ENCODE measurements around the gene RAP1GDS1. TPM values are rescaled to one million over a fixed set of nuclear protein-coding genes. Genes with fewer than 3 reads are reported as not detected.
A peak's percentile ranks its signal among the peaks of the same experiment; 100 is the strongest.
"Not testable (repeated sequence)": the region's sequence is repeated elsewhere in the genome, so short reads cannot be mapped to it uniquely, and the experiment has no call there.

Gene RAP1GDS1
- total and polyA plus RNA-seq, 4 experiments from 2014 or later = 36.7 to 48.3 (median 43.8) TPM

- H3K9me3 ChIP-seq (ENCODE audit: control insufficient read depth in 1 of 2, low read length in 2 of 2); H3K27ac ChIP-seq (ENCODE audit: low read depth, low read length); H3K27me3 ChIP-seq (ENCODE audit: insufficient read depth, low read length); H3K4me3 ChIP-seq (ENCODE audit: low read length in 2 of 2); H3K36me3 Mint-ChIP-seq; H3K9me3 Mint-ChIP-seq; H3K27me3 Mint-ChIP-seq; H3K36me3 ChIP-seq (ENCODE audit: insufficient read depth, low read length): not testable (repeated sequence)
- peak in 4 of 5 donors; percentile 25 to 38 (median 31) for DNase-seq
- Mint-ChIP-seq H3K4me1 (peaks cover 37 to 60% (median 45%) of the 10 kb centered on the region in 4 donors), H3K4me3 (peak overlapping the region; percentile 39 to 76 (median 64)), H3K27ac (peak overlapping the region; percentile 47 to 84 (median 62))
- intact Hi-C loops (cut with micrococcal nuclease) = loop anchor here (2.0 kb wide), 1 partner anchor 28 kb away; the partner anchor contains the start of gene RAP1GDS1
- POLR2A ChIA-PET (ENCODE audit: partially characterized antibody) = interaction anchor here (0.9 to 3.0 kb wide), 2 partner anchors 27 to 28 kb away, joined by 3 to 17 read pairs; partner anchors contain the start of gene RAP1GDS1
- CTCF ChIA-PET (ENCODE audit: partially characterized antibody) = interaction anchor here (1.9 kb wide), 1 partner anchor 27 kb away, joined by 6 read pairs; the partner anchor contains the start of gene RAP1GDS1
- peaks cover 42% of the 10 kb centered on the region for H3K4me1 ChIP-seq (ENCODE audit: insufficient read depth, low read length)
Observed at GRCh38 chr4:98288671-98289070, 27.5 kb downstream of the RAP1GDS1 start.

- Histone ChIP-seq H3K27me3 (ENCODE audit: insufficient read depth, low read length) (no peaks in the 10 kb centered on the region), H3K4me1 (ENCODE audit: insufficient read depth, low read length) (peaks cover 36% of the 10 kb centered on the region), H3K4me3 (ENCODE audit: low read length in 2 of 2) (no peak overlapping the region), H3K27ac (ENCODE audit: low read depth, low read length) (no peak overlapping the region), H3K9me3 (ENCODE audit: control insufficient read depth in 1 of 2, low read length in 2 of 2) (no peaks in the 10 kb centered on the region), H3K36me3 (ENCODE audit: insufficient read depth, low read length) (no peaks in the 10 kb centered on the region)
- POLR2A ChIA-PET (ENCODE audit: partially characterized antibody) = interaction anchor here (0.9 to 3.0 kb wide), 3 partner anchors 27 to 147 kb away, joined by 3 to 17 read pairs (median 3); partner anchors contain the start of genes RAP1GDS1 and STPG2
- CTCF ChIA-PET (ENCODE audit: partially characterized antibody) = interaction anchor here (0.7 to 1.9 kb wide), 2 partner anchors 28 to 146 kb away, joined by 3 to 6 read pairs; partner anchors contain the start of genes RAP1GDS1 and STPG2
- H3K36me3 Mint-ChIP-seq = peaks cover 10 to 12% of the 10 kb centered on the region in 2 donors
- H3K4me3 Mint-ChIP-seq = peak overlapping the region in 6 of 8 donors; percentile 31 to 65 (median 58)
- H3K27ac Mint-ChIP-seq = peak overlapping the region; percentile 53 to 90 (median 77)
- no peaks in the 10 kb centered on the region for H3K27me3 Mint-ChIP-seq
- peaks cover 35 to 62% (median 46%) of the 10 kb centered on the region in 4 donors for H3K4me1 Mint-ChIP-seq
- peaks cover 0 to 2% (median 0%) of the 10 kb centered on the region in 8 donors for H3K9me3 Mint-ChIP-seq
- DNase-seq = peak in 1 of 5 donors; percentile 6
- intact Hi-C loops (cut with micrococcal nuclease) = loop anchor here (2.0 kb wide), 1 partner anchor 29 kb away; the partner anchor contains the start of gene RAP1GDS1
Observed at GRCh38 chr4:98289375-98289774, 28.2 kb downstream of the RAP1GDS1 start.

GRCh38 chr4:98290511-98290910, 29.3 kb downstream of the RAP1GDS1 start:
- DNase-seq = no peak
- intact Hi-C loops (cut with micrococcal nuclease) = no loop called here
- ChIA-PET CTCF (ENCODE audit: partially characterized antibody) (interaction anchor here (1.9 kb wide), 1 partner anchor 29 kb away, joined by 6 read pairs; the partner anchor contains the start of gene RAP1GDS1), POLR2A (ENCODE audit: partially characterized antibody) (interaction anchor here (0.8 to 3.0 kb wide), 2 partner anchors 29 to 638 kb away, joined by 4 to 17 read pairs; partner anchors contain the start of genes EIF4E and RAP1GDS1)
- H3K27me3 ChIP-seq (ENCODE audit: insufficient read depth, low read length) = no peaks in the 10 kb centered on the region
- Mint-ChIP-seq H3K4me1 (peaks cover 30 to 58% (median 45%) of the 10 kb centered on the region in 4 donors), H3K27ac (peak overlapping the region in 5 of 7 donors; percentile 3 to 73 (median 10)), H3K9me3 (peaks cover 0 to 2% (median 0%) of the 10 kb centered on the region in 8 donors), H3K4me3 (peak overlapping the region in 3 of 8 donors; percentile 2 to 27 (median 20)), H3K27me3 (no peaks in the 10 kb centered on the region), H3K36me3 (peaks cover 16 to 21% of the 10 kb centered on the region in 2 donors)
- H3K4me1 ChIP-seq (ENCODE audit: insufficient read depth, low read length) = peaks cover 33% of the 10 kb centered on the region
- no peak overlapping the region for H3K4me3 ChIP-seq (ENCODE audit: low read length in 2 of 2)
- H3K36me3 ChIP-seq (ENCODE audit: insufficient read depth, low read length) = peaks cover 4% of the 10 kb centered on the region
- H3K27ac ChIP-seq (ENCODE audit: low read depth, low read length) = no peak overlapping the region
- H3K9me3 ChIP-seq (ENCODE audit: control insufficient read depth in 1 of 2, low read length in 2 of 2) = no peaks in the 10 kb centered on the region

- intact Hi-C loops (cut with micrococcal nuclease) = no loop called here
- ChIA-PET POLR2A (ENCODE audit: partially characterized antibody) (interaction anchor here (1.0 kb wide), 1 partner anchor 32 kb away, joined by 6 read pairs; the partner anchor contains the start of gene RAP1GDS1), CTCF (ENCODE audit: partially characterized antibody) (interaction anchor here (1.2 to 1.5 kb wide), 2 partner anchors 9 to 21 kb away, joined by 3 to 4 read pairs; no protein-coding TSS in a partner anchor)
- peaks cover 33% of the 10 kb centered on the region for H3K4me1 ChIP-seq (ENCODE audit: insufficient read depth, low read length)
- H3K4me3 ChIP-seq (ENCODE audit: low read length in 2 of 2) = no peak overlapping the region
- Mint-ChIP-seq H3K36me3 (peaks cover 33 to 35% of the 10 kb centered on the region in 2 donors), H3K27me3 (no peaks in the 10 kb centered on the region), H3K4me3 (no peak overlapping the region), H3K9me3 (no peaks in the 10 kb centered on the region), H3K27ac (peak overlapping the region in 1 of 7 donors; percentile 31), H3K4me1 (peaks cover 32 to 58% (median 50%) of the 10 kb centered on the region in 4 donors)
- no peak for DNase-seq
- H3K27ac ChIP-seq (ENCODE audit: low read depth, low read length) = no peak overlapping the region
- H3K9me3 ChIP-seq (ENCODE audit: control insufficient read depth in 1 of 2, low read length in 2 of 2) = no peaks in the 10 kb centered on the region
- peaks cover 4% of the 10 kb centered on the region for H3K36me3 ChIP-seq (ENCODE audit: insufficient read depth, low read length)
- no peaks in the 10 kb centered on the region for H3K27me3 ChIP-seq (ENCODE audit: insufficient read depth, low read length)
Observed at GRCh38 chr4:98293104-98293887, 32.1 kb downstream of the RAP1GDS1 start.

GRCh38 chr4:98298022-98298421, 36.8 kb downstream of the RAP1GDS1 start:
- no peak overlapping the region for H3K4me3 ChIP-seq (ENCODE audit: low read length in 2 of 2)
- ChIA-PET POLR2A (ENCODE audit: partially characterized antibody) (no interaction called here), CTCF (ENCODE audit: partially characterized antibody) (no interaction called here)
- H3K27me3 Mint-ChIP-seq = no peaks in the 10 kb centered on the region
- peaks cover 4% of the 10 kb centered on the region for H3K36me3 ChIP-seq (ENCODE audit: insufficient read depth, low read length)
- H3K4me1 ChIP-seq (ENCODE audit: insufficient read depth, low read length) = no peaks in the 10 kb centered on the region
- intact Hi-C loops (cut with micrococcal nuclease) = no loop called here
- no peak for DNase-seq
- H3K27ac ChIP-seq (ENCODE audit: low read depth, low read length) = no peak overlapping the region
- no peaks in the 10 kb centered on the region for H3K27me3 ChIP-seq (ENCODE audit: insufficient read depth, low read length)
- H3K27ac Mint-ChIP-seq = peak overlapping the region in 1 of 7 donors; percentile 54
- H3K4me3 Mint-ChIP-seq = no peak overlapping the region
- H3K9me3 ChIP-seq (ENCODE audit: control insufficient read depth in 1 of 2, low read length in 2 of 2) = no peaks in the 10 kb centered on the region
- peaks cover 61 to 67% of the 10 kb centered on the region in 2 donors for H3K36me3 Mint-ChIP-seq
- H3K9me3 Mint-ChIP-seq = peaks cover 0 to 17% (median 8%) of the 10 kb centered on the region in 8 donors
- peaks cover 10 to 40% (median 34%) of the 10 kb centered on the region in 4 donors for H3K4me1 Mint-ChIP-seq

GRCh38 chr4:98300706-98301105, 39.5 kb downstream of the RAP1GDS1 start:
- Mint-ChIP-seq H3K4me3 (no peak overlapping the region), H3K27ac (no peak overlapping the region), H3K4me1 (peaks cover 20 to 49% (median 39%) of the 10 kb centered on the region in 4 donors), H3K27me3 (no peaks in the 10 kb centered on the region), H3K36me3 (peaks cover 54 to 58% of the 10 kb centered on the region in 2 donors), H3K9me3 (peaks cover 0 to 29% (median 13%) of the 10 kb centered on the region in 8 donors)
- Histone ChIP-seq H3K4me1 (ENCODE audit: insufficient read depth, low read length) (no peaks in the 10 kb centered on the region), H3K27ac (ENCODE audit: low read depth, low read length) (no peak overlapping the region), H3K4me3 (ENCODE audit: low read length in 2 of 2) (no peak overlapping the region), H3K27me3 (ENCODE audit: insufficient read depth, low read length) (no peaks in the 10 kb centered on the region), H3K9me3 (ENCODE audit: control insufficient read depth in 1 of 2, low read length in 2 of 2) (no peaks in the 10 kb centered on the region), H3K36me3 (ENCODE audit: insufficient read depth, low read length) (no peaks in the 10 kb centered on the region)
- DNase-seq = no peak
- CTCF ChIA-PET (ENCODE audit: partially characterized antibody) = no interaction called here
- POLR2A ChIA-PET (ENCODE audit: partially characterized antibody) = no interaction called here
- intact Hi-C loops (cut with micrococcal nuclease) = no loop called here

GRCh38 chr4:98305576-98305975, 44.4 kb downstream of the RAP1GDS1 start:
- Histone ChIP-seq H3K4me1 (ENCODE audit: insufficient read depth, low read length) (no peaks in the 10 kb centered on the region), H3K27ac (ENCODE audit: low read depth, low read length) (no peak overlapping the region), H3K4me3 (ENCODE audit: low read length in 2 of 2) (no peak overlapping the region), H3K27me3 (ENCODE audit: insufficient read depth, low read length) (no peaks in the 10 kb centered on the region), H3K36me3 (ENCODE audit: insufficient read depth, low read length) (no peaks in the 10 kb centered on the region), H3K9me3 (ENCODE audit: control insufficient read depth in 1 of 2, low read length in 2 of 2) (no peaks in the 10 kb centered on the region)
- H3K27me3 Mint-ChIP-seq = no peaks in the 10 kb centered on the region
- H3K9me3 Mint-ChIP-seq = peaks cover 0 to 29% (median 12%) of the 10 kb centered on the region in 8 donors
- ChIA-PET POLR2A (ENCODE audit: partially characterized antibody) (no interaction called here), CTCF (ENCODE audit: partially characterized antibody) (no interaction called here)
- H3K4me1 Mint-ChIP-seq = peaks cover 14 to 28% (median 26%) of the 10 kb centered on the region in 4 donors
- DNase-seq = no peak
- H3K4me3 Mint-ChIP-seq = no peak overlapping the region
- peaks cover 22 to 26% of the 10 kb centered on the region in 2 donors for H3K36me3 Mint-ChIP-seq
- H3K27ac Mint-ChIP-seq = no peak overlapping the region
- intact Hi-C loops (cut with micrococcal nuclease) = no loop called here

Data from CD4-positive, alpha-beta memory T cell (primary cell).